ENCODE data around the gene CTNNA2.

CTNNA2 gene

DNA sequence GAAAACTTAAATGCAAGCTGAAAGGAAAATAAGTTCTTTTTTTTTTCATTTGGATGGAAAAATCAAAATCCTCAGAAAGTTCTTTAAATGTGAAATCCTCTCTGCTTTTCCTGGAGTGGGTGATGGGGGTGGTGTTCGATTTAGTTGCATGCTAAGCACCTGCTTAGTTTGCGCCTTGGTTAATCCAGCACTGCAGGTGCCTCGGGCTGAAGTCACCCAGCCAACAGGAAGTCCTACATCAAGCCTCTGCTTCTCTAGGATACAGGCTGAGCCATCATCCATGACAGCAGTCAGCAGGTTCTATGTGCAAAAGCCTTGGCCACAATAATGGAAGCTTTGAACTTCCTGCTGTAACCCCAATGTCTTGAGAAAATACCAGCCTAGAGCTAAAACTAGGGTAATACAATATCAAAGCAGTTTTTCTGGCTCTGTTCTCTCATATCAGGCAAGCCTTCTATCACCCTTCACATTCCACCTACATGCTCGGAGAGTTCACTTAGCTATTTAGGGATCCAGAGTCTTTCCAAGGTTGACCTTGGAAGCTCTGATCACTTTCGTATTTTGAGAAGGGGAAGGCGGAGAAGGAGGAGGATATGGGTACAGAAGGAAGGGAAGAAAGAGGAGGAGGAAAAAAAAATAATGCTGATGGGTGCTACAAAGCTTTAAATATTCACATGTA is 907.8 kb downstream of the CTNNA2 start:
- DNase-seq (ENCODE audit: low read depth): no peak
- TF ChIP-seq, protein P1, sequence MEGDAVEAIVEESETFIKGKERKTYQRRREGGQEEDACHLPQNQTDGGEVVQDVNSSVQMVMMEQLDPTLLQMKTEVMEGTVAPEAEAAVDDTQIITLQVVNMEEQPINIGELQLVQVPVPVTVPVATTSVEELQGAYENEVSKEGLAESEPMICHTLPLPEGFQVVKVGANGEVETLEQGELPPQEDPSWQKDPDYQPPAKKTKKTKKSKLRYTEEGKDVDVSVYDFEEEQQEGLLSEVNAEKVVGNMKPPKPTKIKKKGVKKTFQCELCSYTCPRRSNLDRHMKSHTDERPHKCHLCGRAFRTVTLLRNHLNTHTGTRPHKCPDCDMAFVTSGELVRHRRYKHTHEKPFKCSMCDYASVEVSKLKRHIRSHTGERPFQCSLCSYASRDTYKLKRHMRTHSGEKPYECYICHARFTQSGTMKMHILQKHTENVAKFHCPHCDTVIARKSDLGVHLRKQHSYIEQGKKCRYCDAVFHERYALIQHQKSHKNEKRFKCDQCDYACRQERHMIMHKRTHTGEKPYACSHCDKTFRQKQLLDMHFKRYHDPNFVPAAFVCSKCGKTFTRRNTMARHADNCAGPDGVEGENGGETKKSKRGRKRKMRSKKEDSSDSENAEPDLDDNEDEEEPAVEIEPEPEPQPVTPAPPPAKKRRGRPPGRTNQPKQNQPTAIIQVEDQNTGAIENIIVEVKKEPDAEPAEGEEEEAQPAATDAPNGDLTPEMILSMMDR (IDR thresholded peaks at IDR 0.05; ENCODE audit: control insufficient read depth, extremely low read depth, insufficient read depth): no peak
- no peak overlapping the region for H3K4me3 ChIP-seq (ENCODE audit: low read depth, low read length)

DNA sequence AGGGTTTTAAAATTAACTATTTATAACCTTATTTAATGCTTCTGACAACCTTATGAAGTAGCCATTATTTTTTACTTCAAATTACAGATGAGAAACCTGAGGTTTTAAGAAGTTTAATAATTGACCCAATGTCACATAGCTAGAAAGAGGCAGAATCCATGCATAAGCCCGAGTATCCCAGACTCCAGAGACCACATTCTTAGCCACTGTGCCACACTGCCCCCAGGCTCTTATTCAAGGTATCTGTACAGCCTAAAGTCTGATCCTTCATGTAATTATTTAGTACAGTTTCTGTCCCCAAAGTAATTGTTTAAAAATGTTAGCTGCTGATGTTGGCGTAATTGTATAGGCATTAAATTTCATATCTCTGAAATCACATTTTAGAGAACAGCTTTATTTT is 916.4 kb downstream of the CTNNA2 start:
- DNase-seq (ENCODE audit: low read depth): no peak
- H3K4me3 ChIP-seq (ENCODE audit: low read depth, low read length): no peak overlapping the region

DNA sequence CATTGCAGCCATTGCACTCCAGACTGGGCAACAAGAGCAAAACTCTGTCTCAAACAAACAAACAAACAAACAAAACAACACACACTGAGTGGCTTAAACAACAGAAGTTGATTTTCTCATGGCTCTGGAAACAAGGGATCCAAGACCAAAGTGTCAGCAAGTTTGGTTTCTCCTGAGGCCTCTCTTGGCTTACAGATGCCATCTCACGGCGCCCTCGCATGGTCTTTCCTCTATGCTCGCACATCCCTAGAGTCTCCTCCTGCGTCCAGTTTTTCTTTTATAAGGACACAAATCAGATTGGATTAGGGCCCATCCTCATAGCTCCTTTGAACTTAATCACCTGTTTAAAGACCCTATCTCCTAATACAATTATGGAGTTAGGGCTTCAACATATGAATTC is 925.1 kb downstream of the CTNNA2 start:
- no peak for DNase-seq (ENCODE audit: low read depth)
- no peak overlapping the region for H3K4me3 ChIP-seq (ENCODE audit: low read depth, low read length)
- TF ChIP-seq, protein P1 (IDR thresholded peaks at IDR 0.05; ENCODE audit: control insufficient read depth, extremely low read depth, insufficient read depth): no peak

More for the DNA sequence above, 916.4 kb downstream of the CTNNA2 start:
- TF ChIP-seq, protein P1 (IDR thresholded peaks at IDR 0.05; ENCODE audit: control insufficient read depth, extremely low read depth, insufficient read depth): no peak

DNA sequence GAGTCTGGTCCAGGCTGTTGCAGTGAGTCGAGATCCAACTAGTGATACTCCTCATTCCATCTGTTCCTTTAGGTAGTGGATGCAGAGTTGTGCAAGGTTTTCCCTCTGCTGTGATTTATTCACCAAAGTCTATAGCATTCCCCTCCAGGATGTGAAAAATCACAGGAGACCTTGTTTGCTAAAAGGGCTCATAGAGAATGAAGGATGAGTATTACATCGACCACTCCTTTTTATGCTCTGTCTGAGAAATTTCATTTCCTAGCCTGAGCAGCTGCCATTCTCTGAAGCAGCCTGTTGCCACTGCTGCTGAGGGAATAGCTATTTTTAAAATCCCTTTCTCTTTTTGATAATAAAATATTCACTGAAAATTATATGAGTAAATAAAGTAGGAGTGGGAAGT is 925.8 kb downstream of the CTNNA2 start:
- H3K4me3 ChIP-seq (ENCODE audit: low read depth, low read length): no peak overlapping the region
- TF ChIP-seq, protein P1 (IDR thresholded peaks at IDR 0.05; ENCODE audit: control insufficient read depth, extremely low read depth, insufficient read depth): no peak
- no peak for DNase-seq (ENCODE audit: low read depth)

DNA sequence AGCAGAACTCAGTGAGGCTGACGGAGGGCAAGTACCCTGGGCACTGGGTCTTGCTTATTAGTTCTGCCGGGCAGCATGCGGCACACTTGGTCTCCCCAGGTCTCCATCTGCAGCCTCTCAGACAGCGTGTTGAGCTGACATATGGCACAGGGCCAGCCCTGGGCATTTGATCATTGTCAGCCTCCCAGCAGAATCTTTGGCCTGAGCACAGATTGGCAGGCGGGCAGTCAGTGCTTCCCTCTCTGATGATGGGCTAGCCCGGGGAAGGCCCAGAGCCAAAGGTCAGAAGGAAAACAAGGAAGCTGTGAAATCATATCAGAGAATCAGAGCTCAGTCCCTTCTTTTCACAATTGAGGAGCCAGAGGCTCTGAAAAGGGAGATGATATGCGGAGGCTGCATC is 941.8 kb downstream of the CTNNA2 start:
- no peak overlapping the region for H3K4me3 ChIP-seq (ENCODE audit: low read depth, low read length)
- TF ChIP-seq, protein P1 (IDR thresholded peaks at IDR 0.05; ENCODE audit: control insufficient read depth, extremely low read depth, insufficient read depth): no peak
- no peak for DNase-seq (ENCODE audit: low read depth)

DNA sequence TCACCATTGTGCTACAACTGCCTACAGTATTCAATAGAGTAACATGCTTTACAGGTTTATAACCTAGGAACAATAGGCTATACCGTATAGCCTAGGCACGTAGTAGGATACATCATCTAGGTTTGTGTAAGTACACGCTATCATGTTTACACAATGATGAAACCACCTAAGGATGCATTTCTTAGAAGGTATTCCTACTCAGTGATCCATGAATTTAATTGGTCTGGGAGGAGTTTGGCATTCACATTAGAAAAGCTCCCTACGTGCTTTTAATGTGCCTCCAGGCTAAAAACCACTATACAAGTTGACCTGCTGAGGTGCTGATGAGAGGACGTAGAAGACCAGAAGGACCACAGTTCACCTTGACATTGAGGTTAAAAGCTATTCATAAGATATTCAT is 946.2 kb downstream of the CTNNA2 start:
- H3K4me3 ChIP-seq (ENCODE audit: low read depth, low read length): no peak overlapping the region
- TF ChIP-seq, protein P1 (IDR thresholded peaks at IDR 0.05; ENCODE audit: control insufficient read depth, extremely low read depth, insufficient read depth): no peak
- DNase-seq (ENCODE audit: low read depth): no peak

Data from LNCaP clone FGC (cell line).